ENCODE data around the gene DYNLL2. TPM values are rescaled to one million over a fixed set of nuclear protein-coding genes. Genes with fewer than 3 reads are reported as not detected.

The DYNLL2 gene
- total and polyA plus RNA-seq, 9 of the 15 experiments (the other 6 are each of a cell fraction or from before 2014, with no cell fraction given), result 1.8 to 24.5 (median 13.0) TPM

GRCh38 chr17:58082870-58083490 is at the start of gene DYNLL2 (continued):
- no peak for TF ChIP-seq SP2 (IDR thresholded peaks at IDR 0.05; ENCODE audit: extremely low read depth, low read depth, low read length, poor library complexity, severe bottlenecking)
- TF ChIP-seq ZBTB34 (CRISPR knock-in tag; IDR thresholded peaks at IDR 0.05), result no peak
- no peak for TF ChIP-seq AFF4 (CRISPR knock-in tag; IDR thresholded peaks at IDR 0.05)
- TF ChIP-seq FOXA1 (IDR thresholded peaks at IDR 0.05; ENCODE audit: borderline replicate concordance), result no peak
- TF ChIP-seq ZSCAN32 (CRISPR knock-in tag; IDR thresholded peaks at IDR 0.05), result no peak
- TF ChIP-seq THRB (CRISPR knock-in tag; conservative IDR thresholded peaks at IDR 0.05), result no peak; the same call in 1 of the 2 replicates
- TF ChIP-seq TBP (optimal IDR thresholded peaks at IDR 0.05; ENCODE audit: low read depth, low read length), result peak; percentile 84
- peak; percentile 78 for TF ChIP-seq DPF2 (IDR thresholded peaks at IDR 0.05)
- 0 out of 4 replicates have a peak, but pooled peaks of 1 of the 2 experiments have one; percentile 18 for TF ChIP-seq RCOR1 (IDR thresholded peaks at IDR 0.05; ENCODE audit: borderline replicate concordance in 1 of 2, low read depth in 2 of 2, low read length in 2 of 2)
- TF ChIP-seq MLX (CRISPR knock-in tag; conservative IDR thresholded peaks at IDR 0.05), result no peak
- no peak for TF ChIP-seq KAT8 (IDR thresholded peaks at IDR 0.05; ENCODE audit: low read depth)
- TF ChIP-seq POLR2A (conservative IDR thresholded peaks at IDR 0.05), result peak; percentile 42
- TF ChIP-seq ZNF644 (tag; IDR thresholded peaks at IDR 0.05; ENCODE audit: low read depth), result no peak
- no peak for TF ChIP-seq CHAMP1 (IDR thresholded peaks at IDR 0.05)
- TF ChIP-seq ZNF668 (CRISPR knock-in tag; IDR thresholded peaks at IDR 0.05), result no peak
- TF ChIP-seq IFI16 (CRISPR knock-in tag; IDR thresholded peaks at IDR 0.05), result no peak
- TF ChIP-seq ELF1 (tag; IDR thresholded peaks at IDR 0.05), result peak; percentile 66
